ENCODE measurements around the gene TMEM243.
"Not testable (repeated sequence)": the region's sequence is repeated elsewhere in the genome, so short reads cannot be mapped to it uniquely, and the experiment has no call there.

TMEM243 gene

GRCh38 chr7:87219545-87220025, at the start of gene TMEM243:
Gene TMEM243, minus strand, starts transcription at chr7:87219732. Its CDS starts 229 bp downstream, at chr7:87219503.
- peak; percentile 20 for DNase-seq

- DNase-seq, result no peak
These were observed 47.8 kb upstream of the TMEM243 start for GRCh38 chr7:87267239-87267900.

DNA sequence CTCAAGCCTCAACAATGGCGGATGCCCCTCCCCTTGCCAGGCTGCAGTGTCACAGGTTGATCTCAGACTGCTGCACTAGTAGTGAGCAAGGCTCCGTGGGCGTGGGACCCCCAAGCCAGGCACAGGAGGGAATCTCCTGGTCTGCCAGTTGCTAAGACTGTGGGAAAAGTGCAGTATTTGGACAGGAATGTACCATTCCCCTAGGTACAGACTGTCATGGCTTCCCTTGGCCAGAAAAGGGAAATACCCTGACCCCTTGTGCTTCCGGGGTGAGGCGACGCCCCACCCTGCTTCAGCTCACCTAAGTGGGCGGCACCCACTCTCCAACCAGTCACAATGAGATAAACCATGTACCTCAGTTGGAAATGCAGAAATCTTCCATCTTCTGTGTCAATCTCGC, 44.0 kb upstream of the TMEM243 start:
- DNase-seq, result no peak

DNA sequence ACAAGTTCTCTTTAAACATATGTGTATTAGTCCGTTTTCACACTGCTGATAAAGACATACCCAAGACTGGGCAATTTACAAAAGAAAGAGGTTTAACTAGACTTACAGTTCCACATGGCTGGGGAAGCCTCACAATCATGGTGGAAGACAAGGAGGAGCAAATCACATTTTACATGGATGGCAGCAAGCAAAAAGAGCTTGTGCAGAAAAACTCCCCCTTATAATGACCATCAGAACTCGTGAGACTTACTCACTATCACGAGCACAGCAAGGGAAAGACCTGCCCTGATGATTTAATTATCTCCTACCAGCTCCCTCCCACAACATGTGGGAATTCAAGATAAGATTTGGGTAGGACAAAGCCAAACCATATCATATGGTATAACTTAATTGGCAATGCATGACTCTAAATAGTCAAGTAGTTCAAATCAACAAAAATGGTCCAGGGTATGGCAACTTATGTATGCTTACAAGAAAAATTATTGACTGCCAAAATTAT, 34.1 kb upstream of the TMEM243 start:
- no peak for DNase-seq

DNA sequence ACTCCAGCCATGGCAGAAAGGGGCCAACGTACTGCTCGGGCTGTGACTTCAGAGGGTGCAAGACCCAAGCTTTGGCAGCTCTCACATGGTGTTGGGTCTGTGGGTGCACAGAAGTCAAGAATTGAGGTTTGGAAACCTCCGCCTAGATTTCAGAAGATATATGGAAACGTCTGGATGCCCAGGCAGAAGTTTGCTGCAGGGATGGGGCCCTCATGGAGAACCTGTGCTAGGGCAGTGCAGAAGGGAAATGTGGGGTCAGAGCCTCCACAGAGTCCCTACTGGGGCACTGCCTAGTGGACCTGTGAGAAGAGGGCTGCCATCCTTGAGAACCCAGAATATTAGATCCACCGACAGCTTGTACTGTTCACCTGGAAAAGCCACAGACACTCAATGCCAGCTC, 26.1 kb upstream of the TMEM243 start:
- not testable (repeated sequence) for DNase-seq

- not testable (repeated sequence) for DNase-seq
These were observed 19.0 kb upstream of the TMEM243 start for GRCh38 chr7:87238464-87239051.

DNA sequence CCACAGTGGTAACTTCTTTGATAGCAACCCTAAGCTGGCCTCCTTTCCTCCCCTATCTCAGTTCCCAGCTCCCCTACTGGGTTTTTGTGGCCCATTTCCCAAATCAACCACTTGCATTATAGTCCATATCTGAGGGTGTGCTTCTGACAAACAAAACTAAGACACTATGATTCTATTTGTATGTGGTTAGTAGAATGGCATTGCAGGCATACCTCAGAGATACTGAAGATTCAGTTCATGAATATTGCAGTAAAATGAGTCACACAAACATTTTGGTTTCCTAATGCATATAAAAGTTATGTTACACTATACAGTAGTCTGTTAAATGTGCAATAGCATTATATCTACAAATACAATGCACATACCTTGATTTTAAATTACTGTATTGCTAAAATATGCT, 15.4 kb upstream of the TMEM243 start:
- no peak for DNase-seq

DNA sequence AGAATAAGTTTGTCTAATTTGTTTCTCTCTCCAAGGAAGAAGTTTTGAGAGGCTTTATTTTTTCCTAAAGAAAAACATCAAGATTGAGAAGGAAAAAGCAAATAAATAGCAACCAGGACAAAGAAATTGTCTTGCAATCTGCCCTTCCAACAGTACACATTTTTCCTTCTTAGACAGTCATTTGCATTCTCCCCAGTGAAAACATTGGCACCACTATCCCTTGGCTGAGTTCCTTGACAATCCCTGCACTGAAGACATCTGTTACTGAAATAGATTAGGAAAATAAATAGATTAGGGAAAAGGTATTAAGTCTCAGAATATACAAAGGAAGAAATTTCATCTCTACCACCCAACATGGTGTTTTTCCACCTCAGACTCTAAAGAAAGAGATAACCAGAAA, 12.2 kb upstream of the TMEM243 start:
- DNase-seq, result no peak

DNA sequence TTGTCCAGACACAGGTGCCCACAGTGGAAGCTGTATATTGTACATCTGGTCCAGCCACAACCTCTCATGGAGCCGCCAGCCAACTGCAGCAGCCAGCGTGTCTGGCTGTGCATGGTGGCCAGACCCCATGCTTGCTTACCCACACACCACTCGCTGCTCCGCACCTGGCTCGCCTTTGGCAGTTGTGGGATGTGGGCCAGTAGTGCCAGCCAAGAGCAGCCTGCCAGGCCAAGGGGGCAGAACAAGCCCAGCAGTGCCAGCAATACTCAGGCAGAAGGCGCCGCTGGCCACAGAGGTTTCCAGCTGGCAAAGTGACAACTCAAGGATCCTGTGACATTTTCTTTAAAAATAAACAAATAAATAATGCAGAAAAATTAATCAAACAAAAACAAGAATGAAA, 11.7 kb upstream of the TMEM243 start:
- no peak for DNase-seq

DNA sequence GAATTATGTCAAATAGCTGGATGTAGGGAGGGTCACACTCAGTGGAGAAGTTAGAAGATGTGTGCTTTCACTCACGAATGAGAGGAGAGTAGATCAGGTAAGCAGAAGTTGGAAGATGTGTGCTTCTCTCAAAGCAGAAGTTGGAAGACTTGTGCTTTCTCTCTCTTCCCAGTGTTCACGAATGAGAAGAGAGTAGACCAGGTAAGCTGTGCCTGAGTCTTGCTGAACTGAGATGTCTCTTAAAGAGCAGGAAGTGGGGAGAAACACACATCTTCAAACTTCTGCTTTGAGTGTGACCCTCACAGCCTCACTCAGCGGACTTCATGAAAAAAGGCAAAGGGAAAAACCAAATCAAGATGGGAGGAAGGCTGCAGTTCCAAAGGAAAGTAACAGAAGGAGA, 7.0 kb upstream of the TMEM243 start:
- no peak for DNase-seq

DNA sequence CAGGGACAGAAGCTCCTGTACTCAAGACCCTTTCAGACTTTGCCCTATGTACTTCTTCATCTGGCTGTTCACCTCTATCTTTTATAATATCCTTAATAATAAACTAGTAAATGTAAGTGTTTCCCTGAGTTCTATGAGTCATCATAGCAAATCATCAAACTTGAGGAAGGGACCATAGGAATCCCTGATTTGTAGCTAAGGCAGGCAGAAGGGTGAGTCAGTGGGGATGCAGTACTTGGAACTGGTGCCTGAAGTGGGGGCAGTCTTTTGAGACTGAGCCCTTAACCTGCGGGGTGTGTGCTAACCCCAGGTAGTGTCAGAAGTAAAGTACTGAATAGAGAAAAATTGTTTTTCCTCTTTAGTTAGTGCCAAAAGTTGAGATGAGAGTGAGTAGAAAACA, 6.2 kb upstream of the TMEM243 start:
- no peak for DNase-seq

DNA sequence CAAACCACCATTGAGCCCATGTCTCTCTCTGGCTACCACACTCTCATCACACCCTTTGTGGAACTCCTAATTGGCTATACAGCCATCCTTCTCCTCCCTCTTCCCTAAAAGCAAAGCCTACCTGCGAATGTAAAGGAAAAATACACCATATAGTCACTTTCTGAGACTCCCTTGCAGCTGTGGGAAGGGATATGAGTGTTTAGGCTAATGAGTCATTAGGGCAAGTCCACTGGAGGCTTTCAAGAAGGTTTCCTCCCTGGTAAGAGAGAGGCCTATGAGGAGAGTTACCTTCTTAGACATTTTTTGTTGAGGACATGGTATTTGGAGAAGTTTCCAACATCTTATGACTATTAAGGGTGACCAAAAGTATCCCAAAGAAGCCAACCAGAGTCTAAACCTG, 4.1 kb upstream of the TMEM243 start:
- DNase-seq, result no peak

GRCh38 chr7:87220734-87221215, 1.2 kb upstream of the TMEM243 start:
- no peak for DNase-seq

GRCh38 chr7:87220026-87220733, 648 bp upstream of the TMEM243 start:
- peak; percentile 59 for DNase-seq

DNA sequence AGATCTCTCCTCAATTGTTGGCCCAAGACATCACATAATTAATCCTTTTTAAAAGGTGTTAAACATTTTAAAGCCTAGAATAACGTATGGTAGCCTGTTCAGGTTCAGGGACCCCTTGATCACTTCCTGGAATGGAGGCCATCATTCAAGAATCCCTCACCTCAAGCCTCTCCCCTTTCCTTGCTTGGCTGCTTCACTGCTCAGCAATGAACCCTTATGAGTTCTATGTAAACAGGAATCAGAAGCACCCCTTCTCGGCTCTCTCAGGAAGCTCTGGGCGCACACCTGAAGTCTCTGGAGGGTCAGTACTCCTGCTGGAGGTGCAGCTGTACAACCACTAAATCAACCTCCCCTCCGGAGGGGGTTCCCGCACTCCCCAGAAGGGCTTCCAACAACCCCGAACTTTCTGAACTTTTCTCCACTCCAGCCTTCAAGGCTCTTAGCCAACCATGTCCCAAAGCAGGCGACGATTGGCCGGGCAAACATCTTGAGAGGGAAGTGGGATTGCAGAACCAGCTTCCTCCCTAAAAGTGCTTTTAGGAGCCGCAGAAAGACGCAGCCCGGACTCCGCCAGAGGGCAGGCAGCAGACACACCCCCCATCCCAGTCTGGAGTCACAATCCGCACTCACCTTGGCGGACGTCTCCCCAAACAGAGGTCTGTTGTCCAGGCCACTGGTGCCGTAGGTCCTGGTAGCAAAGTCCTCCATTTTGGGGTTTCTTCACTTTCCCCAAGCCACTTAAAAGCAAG, 562 bp downstream of the TMEM243 start:
- DNase-seq, result peak; percentile 22

- DNase-seq, result no peak
These were observed 1.4 kb downstream of the TMEM243 start for GRCh38 chr7:87217983-87218653.

DNA sequence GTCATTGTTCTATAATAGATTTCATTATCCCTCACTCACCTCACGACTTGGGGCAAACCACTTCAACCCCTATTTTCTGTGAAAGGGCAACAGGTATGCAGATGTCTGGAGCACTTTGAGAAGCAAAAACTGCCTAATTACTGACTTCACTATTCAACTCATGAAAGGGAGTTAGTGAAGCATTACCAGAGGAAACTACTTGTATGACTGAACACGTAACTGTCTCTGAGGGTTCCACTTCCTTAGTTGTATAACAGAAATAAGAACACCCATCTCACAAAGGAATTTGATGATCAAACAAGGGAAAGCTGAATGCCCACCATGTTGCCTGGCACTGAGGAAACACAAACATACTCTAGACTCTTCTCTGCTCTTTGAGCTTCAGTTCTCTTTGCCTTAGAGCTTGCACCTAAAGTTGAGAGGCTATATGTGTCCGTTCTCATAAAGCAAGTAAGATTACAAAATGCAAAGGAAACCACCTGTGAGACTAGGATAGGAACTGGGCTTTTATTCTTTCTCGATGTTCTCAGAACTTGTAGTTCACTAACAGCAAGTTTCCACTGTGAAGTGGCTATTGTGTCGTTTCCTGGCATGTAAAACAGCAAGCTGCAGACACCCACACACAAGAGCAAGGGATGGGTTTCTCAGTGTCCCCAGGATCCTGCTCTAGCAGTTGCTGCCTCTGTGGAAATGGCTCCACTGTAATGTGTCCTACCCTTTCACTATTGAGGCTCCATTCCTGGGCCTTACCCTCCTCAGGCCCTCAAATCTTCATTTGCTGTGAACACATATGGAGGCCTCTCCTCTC, 2.6 kb downstream of the TMEM243 start:
- DNase-seq, result no peak

DNA sequence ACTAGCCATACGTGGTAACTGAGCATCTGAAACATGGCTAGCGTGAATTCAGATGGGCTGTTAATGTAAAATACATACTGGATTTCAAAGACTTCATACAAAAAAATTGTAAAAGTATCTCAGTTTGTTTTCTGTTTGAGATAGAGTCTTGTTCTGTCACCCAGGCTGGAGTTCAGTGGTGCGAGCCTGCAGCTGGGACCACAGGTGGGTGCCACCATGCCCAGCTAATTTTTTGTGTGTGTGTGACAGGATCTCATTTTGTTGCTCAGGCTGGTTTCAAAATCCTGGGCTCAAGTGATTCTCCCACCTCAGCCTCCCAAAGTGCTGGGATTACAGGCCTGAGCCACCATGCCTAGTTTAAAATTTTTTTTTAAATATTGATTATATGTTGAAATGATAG, 4.5 kb downstream of the TMEM243 start:
- no peak for DNase-seq

GRCh38 chr7:87213811-87214210, 5.7 kb downstream of the TMEM243 start:
- DNase-seq, result no peak

DNA sequence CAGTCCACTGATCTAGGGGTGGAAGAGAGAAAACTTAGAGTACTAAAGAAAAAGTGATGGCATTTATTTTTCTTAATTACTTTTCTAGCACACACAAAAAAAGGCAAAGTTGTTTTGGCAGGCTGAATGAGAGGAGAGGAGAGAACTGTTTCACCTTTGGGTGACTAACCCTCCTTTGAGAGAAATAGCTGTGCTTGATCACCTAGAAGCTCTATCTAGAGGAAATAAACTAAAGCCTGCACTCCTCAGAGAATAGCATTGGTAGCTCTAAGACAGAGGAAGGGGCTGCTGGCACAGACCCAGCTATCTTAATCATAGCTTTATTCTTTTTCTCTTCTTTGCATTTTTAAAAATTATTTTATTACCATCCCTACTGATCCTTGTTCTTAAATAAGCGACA, 6.3 kb downstream of the TMEM243 start:
- no peak for DNase-seq

DNA sequence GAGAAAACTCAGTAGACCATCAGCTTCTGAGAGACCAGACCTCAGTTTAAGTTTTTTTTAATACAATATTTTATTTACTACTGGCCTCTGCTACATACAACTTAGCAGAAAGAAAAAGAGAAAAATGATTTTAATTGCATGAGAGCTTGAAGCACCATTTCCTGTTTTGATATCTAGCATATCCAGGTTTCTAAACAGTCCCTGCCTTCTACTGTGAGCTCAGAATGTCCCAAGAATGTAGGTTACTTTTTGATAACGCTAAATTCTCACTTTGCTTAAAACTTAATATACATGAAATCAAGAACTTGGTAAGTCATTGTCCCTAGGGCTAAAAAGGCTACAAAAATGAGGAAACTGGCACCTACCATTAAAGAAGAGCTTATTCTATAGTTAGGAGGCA, 7.0 kb downstream of the TMEM243 start:
- DNase-seq, result no peak

DNA sequence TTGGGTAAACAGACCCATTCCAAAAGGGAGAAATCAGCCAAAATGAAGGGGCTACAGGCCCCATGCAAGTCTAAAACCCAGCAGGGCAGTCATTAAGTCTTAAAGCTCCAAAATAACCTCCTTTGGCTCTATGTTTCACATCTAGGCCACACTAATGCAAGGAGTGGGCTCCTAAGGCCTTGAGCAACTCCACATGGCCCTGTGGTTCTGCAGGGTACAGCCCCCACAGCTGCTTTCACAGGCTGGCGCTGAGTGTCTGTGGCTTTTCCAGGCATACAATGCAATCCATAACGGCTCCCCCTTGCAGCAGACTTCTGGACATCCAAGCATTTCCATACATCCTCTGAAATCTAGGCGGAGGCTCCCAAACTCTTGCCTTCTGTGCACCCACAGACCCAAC, 9.0 kb downstream of the TMEM243 start:
- no peak for DNase-seq

Data from amniotic stem cell (primary cell).